Measurements from ENCODE around the gene NEO1. TPM values are rescaled to one million over a fixed set of nuclear protein-coding genes. Genes with fewer than 3 reads are reported as not detected.

NEO1 gene
- total RNA-seq, 4 donors from 2014 or later = 12.7 to 30.5 (median 16.4) TPM

GRCh38 chr15:73225358-73226015 lies 173.2 kb downstream of the NEO1 start:
- no peak for TF ChIP-seq CTCF (IDR thresholded peaks at IDR 0.05; ENCODE audit: low read depth)

GRCh38 chr15:73226093-73226814 lies 174.0 kb downstream of the NEO1 start:
- TF ChIP-seq CTCF (IDR thresholded peaks at IDR 0.05; ENCODE audit: low read depth) = no peak

- no peak for TF ChIP-seq CTCF (IDR thresholded peaks at IDR 0.05; ENCODE audit: low read depth)
These were observed 175.3 kb downstream of the NEO1 start for GRCh38 chr15:73227433-73228056.

- no peak for TF ChIP-seq CTCF (IDR thresholded peaks at IDR 0.05; ENCODE audit: low read depth)
These were observed 175.9 kb downstream of the NEO1 start for GRCh38 chr15:73228128-73228646.

- TF ChIP-seq CTCF (IDR thresholded peaks at IDR 0.05; ENCODE audit: low read depth) = no peak
These were observed 179.6 kb downstream of the NEO1 start for GRCh38 chr15:73231661-73232419.

GRCh38 chr15:73232776-73233175 lies 180.5 kb downstream of the NEO1 start:
- no peak for TF ChIP-seq CTCF (IDR thresholded peaks at IDR 0.05; ENCODE audit: low read depth)

Data from subcutaneous adipose tissue (tissue), 4 donors.